IPS-NIHi7 (cell line): ENCODE results near the gene SPNS2.

ENCODE experiments used
- DNase-seq: peaks from one replicate; pipeline ENCODE4 v3.0.0; 2012; ENCODE audit warnings: mixed read lengths; ENCODE audit errors: extremely low spot score

SPNS2 gene

DNA sequence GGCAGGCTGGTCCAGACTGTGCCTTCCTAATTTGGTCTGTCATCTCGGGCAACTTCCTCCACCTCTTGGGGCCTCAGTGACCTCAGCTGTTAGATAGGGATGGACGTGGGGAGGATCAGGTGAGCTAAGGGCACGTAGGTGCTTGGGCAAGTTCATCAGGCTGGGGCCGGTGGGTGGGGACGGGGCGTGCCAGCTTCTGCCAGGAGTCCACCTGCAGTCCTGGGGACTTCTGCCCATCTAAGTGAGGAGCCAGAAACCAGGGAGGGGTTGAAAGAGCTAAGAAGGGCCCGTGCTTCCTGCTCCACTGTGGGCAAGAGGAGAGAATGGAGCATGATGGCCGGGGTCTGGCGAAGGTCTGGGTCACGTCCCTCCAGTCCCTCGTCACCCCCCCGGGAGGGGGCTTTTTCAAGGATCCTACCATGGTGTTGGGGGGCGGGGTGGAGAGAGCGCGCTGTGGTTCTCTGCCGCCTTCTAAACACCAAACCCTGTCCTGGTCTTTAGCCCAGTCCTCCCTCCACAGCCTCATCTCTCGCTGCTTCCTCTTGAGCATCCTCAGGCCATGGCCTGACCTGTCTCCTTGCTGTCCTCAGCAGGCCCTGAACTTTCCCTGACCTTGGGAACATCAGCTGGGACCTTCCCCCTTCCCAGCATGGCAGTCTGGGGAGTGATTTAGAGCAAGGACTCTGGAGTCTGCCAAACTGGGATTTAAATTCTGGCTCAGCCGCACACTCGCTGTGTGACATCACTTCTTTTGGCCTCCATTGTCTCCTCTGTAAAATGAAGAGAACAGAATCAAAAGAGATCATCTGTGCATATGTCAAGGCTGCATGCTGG is 21.6 kb downstream of the SPNS2 start:
- DNase-seq: no peak

DNA sequence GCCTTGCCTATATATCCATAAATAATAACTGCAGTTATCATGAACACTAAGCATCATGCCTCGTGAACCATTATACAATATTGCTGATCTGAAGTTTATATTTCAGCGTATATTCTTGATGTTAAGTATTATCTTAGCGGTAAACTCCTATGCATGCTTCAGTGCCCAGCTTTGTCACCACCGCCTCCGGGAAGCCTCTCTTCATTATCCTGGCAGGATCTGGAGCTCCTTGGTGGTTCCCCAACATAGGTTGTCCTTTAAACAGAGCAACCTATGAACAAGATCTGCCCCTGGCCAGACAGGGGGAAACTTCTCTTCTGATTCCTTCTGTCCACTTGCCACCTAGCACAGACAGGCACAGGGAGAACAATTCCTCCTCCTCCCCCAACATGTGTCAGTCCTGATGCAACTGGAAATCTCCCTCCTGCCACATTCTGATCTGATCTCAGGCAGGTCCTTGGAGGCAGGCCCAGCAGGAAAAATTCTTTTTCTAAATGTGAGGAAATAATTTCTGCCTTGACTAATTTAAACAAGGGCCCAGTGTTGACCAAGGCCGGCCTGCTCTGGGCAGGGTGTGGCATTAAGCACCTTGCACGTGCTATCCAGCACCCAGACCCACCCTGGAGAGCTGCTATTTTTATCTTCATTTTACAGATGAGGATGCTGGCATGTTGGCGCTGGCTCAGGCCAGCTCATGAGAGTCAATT is 22.4 kb downstream of the SPNS2 start:
- DNase-seq: no peak

DNA sequence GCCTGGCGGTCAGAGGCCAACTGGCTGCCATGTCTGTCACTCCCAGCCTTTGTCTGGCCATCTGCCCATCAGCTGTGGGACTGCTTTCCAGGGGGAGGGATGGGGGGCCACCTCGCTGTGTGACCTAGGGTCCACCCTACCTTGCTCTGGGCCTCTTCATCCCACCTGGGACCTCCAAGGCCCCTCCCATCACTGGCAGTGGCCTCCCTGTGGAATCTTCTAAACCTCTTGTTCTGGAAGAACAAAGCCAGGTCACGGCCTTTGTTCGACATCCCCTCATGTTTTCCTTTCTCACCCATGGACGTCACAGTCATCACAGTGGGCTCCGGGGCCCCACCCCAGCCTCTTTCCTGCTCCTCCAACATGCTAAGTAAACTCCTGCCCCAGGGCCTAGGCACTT is 24.0 kb downstream of the SPNS2 start:
- DNase-seq: no peak

DNA sequence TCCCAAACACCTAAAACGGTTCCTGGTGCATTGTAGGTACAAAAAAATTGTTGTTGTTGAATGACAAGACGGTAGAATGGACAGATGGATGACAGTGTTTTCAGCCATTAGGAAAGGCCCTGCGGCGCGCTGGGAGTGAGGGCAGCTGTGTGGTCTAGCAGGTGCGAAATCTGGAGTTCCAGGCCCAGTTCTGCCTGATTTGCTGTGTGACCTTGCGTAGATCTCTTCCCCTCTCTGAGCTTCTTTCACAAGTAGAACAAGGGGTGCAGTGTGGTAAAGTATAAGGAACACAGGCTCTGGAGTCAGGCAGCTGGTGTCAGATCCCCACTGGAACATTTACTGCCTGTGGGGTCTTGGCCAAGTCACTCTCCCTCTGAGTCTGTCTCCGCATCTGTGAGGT is 25.3 kb downstream of the SPNS2 start:
- no peak for DNase-seq

DNA sequence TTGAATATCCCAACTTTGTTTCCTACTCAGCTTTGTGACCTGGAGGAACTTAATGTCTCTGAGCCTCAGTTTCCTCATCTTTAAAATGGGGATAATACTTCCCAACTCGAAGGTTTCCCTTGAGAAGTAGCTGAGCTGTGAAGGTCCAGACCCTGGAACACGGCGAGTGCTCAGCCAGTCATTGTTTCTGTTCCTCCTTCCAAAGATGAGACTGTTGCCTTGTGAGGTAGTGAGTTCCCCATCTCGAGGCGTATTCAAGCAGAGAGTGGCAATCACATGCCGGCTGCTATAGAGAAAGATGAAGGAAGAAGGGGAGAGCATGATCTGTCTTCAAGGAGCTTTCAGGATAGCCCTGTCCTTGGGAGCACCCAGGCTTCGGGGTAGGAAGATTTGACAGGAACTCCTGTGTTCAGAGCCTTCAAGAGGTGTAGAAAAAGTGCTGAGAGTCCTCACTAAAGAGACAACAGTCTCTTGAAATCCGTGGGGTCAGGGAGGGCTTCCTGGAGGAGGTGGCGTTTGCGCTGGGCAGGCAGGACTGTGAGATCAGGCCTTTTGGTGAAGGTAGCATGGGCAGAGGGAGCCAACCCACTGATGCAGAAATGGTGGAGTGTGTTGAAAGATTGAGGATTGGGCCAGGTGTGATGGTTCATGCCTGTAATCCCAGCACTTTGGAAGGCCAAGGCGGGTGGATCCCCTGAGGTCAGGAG is 27.2 kb downstream of the SPNS2 start:
- DNase-seq: no peak

DNA sequence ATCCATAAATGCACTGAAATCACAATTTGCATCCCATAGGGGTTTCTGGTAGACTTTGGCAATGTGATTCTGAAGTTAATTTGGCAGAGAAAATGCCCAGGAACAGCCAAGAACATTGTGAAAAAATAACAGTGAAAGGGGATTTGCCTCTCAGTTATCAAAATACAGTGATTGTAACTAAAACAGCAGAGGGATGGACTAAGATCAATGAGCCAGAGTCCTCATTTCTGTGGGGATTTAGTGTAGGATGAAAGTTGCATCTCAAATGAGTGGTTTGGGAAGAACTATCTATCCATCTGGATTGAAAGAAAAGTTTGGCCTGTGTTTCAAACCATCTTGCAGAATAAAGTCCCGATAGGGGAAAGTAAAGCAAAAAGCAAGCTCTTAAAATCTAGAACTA is 28.5 kb downstream of the SPNS2 start:
- no peak for DNase-seq

DNA sequence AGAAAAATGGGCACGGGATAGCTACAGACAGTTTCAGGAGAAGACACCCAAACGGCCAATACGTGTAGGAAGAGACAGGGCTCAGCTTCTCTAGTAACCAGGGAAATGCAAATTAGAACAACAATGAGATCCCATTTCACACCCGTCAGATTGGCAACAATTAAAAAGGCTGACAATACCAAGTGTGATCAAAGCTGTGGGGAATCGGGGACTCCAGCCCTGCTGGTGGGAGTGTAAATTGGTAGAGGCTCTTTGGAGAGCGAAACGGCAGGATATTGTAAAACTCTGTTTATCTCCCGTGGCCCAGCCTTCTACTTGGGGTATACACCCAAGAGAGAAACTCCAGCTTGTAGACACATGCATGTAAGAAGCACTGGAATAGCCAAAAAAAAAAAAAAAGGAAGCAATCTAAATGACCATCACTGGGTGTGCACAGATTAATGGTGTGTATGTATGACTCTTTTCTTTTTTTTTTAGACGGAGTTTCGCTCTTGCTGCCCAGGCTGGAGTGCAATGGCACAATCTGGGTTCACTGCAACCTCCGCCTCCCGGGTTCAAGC is 29.0 kb downstream of the SPNS2 start:
- no peak for DNase-seq

DNA sequence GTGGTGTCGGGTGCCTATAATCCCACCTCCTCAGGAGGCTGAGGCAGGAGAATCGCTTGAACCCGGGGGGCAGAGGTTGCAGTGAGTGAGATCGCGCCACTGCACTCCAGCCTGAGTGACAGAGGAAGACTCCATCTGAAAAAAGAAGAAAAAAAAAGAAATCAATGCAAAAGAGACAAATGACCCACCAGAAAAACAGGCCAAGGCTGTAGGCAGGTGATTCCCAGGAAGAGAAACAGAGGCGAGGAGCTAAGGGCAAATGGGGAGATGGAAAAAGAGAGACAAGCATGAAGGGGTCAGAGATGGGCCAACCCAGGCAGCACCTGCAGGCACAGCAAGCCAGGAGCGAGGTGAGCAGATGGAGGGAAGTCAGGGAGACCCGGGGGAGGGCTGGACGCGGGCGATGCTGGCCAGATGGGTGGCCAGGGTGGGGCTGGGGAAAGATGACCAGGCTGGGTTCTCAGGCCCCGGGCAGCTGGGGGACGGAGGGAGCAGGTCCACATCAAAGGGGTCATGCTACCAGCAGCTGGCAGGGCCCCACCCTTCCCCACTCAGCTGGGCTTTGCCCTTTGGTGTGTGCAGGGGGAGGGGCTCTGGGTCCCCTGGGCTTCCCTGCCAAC is 31.0 kb downstream of the SPNS2 start:
- DNase-seq: no peak

DNA sequence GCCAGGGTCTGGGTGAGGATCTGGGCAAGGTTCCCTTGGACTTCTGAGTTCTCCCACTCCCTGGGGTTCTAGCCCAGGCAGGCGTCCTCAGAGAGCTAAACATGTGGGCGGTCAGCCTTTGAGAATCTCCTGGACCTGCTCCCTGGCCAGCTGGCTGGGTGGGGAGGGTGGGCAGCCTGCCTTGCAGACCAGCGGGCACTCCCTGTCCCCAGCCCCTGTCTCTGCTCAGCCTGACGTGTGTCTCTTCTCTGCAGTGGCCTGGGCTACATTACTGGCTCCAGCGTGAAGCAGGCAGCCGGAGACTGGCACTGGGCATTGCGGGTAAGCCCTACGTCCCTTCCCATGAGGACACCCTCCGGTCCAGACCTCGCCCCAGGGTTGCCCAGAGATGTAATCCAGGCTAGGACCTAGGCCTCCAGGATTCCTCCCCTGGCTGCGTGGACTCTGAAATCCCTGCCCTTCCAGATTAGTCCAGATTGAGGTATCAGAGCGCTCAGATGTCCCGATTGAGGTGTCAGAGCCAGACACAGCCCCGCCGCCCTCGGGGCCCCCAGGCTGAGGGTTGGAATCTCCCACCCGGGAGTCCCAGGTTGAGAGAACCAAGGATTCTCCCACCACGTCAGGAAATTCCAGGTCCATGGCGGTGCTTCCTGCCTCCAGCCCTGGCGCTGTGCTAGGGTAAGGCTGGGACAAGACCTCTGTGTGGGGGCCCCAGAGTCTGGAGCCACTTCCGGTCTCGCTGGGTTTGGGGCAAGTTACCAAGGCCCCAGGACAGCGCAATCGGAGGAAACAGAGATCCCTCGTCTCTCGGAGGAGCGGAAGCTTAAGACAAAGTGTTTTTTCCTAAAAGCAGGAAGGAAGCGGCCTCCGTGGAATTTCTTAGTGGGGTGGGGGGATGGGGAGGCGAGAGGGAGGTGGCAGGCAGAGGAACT is 32.4 kb downstream of the SPNS2 start:
- DNase-seq: no peak

DNA sequence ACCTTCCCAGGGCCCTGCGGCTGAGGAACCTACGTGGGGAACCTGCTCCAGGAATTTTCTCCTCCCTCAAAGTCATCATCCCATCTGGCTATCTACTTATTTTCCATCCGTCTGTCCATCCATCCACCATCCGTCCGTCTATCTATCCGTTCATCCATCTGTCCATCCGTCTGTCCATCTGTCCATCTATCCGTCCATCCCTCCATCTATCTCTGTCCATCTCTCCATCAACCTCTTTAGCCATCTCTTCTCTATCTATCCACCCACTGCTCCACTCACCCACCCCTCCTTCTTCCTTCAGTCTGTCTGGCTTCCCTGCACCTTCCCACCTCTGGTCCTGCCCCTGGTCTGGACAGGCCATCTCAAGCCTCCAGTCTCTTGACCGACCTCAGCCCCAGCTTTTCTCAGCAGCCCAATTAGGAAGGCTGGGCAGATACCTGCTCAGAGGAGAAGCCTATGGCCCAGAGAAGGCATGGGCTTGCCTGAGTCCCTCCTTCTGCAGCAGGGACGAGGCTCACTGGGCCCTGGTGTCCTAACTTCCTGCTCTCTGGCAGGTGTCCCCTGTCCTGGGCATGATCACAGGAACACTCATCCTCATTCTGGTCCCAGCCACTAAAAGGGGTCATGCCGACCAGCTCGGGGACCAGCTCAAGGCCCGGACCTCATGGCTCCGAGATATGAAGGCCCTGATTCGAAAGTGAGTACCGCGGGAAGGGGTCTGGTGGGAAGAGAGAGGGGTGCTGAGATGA is 33.5 kb downstream of the SPNS2 start:
- DNase-seq: no peak

DNA sequence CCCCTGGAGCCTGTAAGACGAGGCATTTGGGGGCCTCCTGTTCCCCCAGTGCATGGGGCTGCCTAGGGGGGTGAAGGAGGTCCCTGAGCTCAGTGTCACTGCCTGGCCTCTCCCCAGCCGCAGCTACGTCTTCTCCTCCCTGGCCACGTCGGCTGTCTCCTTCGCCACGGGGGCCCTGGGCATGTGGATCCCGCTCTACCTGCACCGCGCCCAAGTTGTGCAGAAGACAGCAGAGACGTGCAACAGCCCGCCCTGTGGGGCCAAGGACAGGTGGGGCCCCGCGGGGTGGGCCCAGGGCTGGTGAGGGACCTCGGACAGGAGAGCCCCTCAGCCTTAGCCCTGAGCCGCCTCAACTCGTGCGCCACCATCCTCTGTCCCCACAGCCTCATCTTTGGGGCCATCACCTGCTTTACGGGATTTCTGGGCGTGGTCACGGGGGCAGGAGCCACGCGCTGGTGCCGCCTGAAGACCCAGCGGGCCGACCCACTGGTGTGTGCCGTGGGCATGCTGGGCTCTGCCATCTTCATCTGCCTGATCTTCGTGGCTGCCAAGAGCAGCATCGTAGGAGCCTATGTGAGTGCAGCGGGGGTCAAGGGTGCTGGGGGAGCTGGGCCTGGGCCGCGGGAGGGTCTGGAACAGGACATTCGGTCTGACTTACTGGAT is 34.3 kb downstream of the SPNS2 start:
- no peak for DNase-seq

DNA sequence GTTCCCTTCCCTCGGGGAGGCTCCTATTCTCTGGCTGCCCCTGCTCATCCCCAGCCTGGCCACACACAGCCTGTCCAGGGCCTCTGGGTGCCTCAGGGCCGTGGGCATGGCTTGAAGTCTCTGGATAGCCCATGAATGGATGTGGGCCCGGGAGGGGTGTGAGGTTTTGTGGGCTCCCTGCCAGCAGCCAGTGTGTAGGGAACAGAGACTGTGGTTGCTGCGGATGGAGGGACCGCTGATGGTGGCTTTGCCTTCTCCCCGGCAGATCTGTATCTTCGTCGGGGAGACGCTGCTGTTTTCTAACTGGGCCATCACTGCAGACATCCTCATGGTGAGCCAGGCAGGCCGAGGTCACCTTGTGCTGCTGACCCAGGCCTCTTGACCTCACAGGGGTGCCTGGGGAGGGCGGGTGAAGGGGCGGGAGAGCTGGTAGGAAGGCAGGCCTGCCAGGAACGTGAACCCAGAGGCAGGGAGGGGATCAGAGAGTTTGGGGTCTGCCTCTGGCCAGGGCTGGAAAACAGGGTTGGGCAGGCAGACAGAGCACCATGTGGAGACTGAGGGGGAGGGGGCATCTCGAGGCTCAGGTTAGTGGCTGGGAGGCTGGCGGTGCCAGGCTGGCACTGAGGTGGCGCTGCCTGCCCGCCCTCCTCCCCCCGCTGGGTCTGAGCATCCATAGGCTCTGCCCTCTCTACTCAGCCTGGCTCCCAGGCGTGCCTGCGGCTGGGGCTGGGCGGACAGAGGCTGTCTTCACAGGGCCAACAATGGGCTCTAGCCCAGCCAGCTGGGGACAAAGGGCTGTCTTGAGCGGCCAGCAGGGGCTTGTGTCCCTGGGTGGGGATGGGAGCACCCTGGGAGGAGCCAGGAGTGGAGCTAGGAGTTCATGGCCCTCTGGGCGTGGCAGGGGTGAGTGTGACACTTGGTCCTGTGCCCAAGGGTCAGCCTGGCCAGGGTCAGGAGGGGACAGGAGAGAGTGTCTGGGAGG is 35.1 kb downstream of the SPNS2 start:
- DNase-seq: no peak

DNA sequence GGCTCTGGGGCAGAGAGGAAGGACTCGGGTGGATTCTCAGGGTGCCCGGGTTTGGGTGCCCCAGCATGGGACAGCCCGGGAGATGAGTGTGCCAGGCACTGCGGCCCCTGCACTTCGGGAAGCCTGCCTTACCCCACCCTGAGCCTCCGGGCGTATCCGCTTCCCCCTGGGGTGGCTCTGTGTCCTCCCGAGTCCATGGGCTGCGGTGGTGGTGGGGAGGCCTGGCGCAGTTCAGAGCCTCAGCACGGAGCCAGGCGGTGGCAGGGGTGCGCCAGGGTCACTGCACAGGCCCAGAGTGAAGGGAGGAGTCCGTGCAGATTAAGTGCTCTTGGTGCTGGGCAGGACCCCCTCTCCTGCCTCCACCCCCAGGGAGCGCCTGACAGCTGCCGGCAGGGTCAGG is 35.8 kb downstream of the SPNS2 start:
- no peak for DNase-seq

DNA sequence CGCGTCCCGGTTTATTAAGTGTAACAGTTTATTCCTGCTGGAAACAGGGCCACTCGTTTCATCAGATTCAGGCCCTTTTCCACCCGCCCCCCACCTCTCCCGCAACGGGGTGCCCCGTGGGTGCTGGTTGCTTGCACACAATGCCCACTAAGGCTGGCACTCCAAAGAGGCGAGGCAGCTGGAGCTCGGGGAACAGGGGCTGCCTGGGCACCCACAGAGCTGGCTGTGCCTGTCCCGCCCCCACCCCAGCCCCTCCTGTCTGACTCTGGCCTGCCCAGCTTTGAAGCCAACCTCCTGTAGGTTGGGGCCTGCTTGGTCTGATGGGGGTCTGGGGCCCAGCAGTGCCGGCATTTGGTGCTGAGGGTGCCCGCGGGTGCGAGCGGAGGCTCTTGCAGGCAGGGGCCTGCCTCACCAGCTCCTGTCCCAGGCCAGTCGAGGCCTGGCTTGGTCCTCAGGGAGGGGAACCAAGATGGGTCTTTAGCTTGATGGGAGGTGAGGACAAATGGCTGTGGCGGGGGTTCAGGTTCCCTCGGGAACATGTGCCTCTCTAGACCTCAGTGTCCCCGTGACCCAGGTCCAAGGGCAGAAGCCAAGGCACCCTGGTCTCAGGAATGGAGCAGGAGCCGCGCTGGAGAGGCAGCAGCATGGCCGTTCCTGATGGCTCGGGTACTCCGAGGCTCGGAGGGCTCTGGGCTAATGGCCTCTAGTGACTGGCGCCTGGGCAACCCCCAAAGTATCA is 36.4 kb downstream of the SPNS2 start:
- no peak for DNase-seq

DNA sequence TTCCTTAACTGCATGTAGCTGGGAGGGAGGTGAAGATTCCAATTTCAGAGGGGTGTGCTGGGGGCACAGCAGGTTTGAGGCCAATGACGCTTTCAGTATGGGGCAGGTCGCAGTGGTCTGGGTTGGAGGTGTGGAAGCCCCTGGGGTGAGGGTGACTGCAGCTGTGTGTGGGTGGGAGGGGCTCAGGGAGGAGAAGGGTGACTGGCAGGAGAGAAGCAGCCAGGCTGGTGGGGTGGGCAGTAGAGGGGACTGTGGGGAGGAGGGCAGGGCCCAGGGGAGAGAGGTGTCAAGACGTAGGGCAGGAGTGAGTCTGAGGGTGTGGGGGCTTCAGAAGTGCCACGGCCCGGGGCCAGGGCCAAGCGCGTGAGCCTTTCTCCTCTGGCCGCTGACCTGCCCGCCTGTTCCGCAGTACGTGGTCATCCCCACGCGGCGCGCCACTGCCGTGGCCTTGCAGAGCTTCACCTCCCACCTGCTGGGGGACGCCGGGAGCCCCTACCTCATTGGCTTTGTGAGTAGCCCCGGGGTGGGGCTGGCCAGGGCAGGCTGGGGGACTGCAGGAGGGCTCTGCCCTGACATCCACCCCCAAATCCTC is 37.1 kb downstream of the SPNS2 start:
- DNase-seq: no peak

DNA sequence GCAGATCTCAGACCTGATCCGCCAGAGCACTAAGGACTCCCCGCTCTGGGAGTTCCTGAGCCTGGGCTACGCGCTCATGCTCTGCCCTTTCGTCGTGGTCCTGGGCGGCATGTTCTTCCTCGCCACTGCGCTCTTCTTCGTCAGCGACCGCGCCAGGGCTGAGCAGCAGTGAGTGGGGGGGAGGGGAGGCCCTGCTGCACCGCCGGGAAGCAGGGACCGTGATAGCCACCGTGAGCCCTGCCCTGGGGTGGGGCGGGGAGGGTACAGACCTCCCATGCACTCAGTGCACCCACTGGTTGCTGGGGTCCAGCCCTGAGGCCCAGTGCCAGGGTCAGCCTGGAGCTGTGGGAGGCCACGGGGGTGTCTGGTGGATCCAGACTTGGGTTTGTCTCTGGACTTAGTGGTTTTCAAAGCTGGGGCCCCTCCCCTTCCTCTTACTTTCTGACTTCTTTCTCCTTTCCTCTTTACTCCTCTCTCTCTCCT is 37.6 kb downstream of the SPNS2 start:
- DNase-seq: peak; percentile 76
